Kidney glomerular epithelial cell (primary cell): Measurements from ENCODE around the gene EFL1.
"Not testable (repeated sequence)": the region's sequence is repeated elsewhere in the genome, so short reads cannot be mapped to it uniquely, and the experiment has no call there.

Experiments used
- DNase-seq: peaks from one replicate; lab custom pipeline; 2025; lab: John Stamatoyannopoulos, UW

Gene EFL1

DNA sequence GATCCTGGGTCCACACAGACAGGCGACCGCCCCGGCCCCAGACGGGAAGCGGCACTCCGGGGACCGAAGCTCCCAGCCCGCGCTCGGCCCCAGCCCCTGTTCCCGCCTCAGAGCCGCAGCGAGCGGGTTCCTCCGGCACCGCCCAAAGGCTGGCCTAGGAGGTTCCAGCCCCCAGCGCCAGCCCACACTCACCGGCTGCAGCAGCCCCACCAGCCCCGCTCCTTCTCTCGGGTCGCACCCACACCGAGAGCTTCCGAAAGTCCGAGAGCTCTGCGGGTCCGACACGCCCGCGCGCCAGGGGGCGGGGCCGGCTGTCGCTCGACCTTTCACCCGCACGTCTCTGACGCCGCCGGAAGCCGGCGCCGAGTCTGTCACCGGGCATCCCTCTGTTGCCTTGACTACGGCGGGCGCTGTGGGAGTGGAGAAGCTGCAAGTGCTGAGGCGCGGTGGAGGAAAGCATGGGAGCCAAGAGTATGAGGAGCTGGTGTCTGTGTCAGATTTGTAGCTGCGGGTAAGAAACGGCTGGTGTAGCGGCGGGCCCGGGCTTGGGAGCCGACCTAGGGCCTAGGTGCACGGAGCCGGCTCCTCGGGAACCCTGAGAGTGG lies at the start of gene EFL1, which contains the start of gene SAXO2:
EFL1 (minus strand) TSS at position 313 of the 605 bp plus-strand sequence. CDS start 956 bp downstream, outside the sequence.
SAXO2 (plus strand) TSS at position 397 of the 605 bp plus-strand sequence; CDS start at position 459, 62 bp downstream.
- DNase-seq = peak; percentile 80

DNA sequence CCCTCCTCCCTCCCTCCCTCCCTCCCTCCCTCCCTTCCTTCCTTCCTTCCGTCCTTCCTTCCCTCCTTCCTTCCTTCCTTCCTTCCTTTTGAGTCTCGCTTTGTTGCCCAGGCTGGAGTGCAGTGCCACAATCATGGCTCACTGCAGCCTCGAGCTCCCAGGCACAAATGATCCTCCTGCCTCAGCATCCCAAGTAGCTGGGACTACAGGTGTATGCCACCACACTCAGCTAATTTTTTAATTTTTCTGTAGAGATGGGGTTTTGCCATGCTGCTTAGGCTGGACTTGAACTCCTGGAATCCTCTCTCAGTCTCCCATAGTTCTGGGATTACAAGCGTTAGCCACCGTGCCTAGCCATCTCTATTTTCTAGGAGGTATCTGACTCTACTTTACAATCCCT lies 48.8 kb upstream of the EFL1 start:
- DNase-seq = not testable (repeated sequence)

DNA sequence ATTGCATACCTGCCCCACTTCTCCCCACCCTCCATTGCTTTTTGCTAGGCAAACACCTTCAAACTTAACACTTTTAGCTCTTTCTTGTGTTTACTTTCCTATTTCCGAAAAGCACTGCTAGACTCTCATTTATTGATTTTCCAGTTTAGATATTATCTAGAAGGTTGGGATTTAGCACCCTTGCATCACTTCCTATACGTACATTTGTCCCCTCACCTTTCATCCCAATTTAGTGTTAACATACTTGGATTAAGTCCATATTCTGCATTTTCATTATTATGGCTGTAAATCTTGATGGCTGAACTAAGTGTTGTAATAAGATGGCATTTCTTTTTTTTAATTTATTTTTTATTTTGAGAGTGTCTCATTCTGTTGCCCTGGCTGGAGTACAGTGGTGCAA lies 47.3 kb upstream of the EFL1 start:
- DNase-seq = no peak

DNA sequence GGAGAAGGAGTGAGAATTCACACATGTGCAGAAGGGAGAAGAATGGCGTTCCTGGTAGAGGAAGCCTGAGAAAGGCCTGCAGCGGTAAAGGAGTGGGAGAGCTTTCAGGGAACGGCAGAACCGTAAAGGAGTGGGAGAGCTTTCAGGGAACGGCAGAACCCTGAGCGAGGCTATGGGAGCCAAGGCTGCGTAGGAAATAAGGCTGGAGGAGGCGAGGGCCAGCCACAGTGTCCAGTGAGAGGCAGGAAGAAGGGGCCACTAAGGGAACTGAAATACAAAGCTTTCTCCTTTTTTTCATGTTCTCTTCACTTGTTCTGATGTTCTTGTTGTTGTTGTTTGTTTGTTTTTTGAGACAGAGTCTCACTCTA lies 45.2 kb upstream of the EFL1 start:
- DNase-seq = no peak

DNA sequence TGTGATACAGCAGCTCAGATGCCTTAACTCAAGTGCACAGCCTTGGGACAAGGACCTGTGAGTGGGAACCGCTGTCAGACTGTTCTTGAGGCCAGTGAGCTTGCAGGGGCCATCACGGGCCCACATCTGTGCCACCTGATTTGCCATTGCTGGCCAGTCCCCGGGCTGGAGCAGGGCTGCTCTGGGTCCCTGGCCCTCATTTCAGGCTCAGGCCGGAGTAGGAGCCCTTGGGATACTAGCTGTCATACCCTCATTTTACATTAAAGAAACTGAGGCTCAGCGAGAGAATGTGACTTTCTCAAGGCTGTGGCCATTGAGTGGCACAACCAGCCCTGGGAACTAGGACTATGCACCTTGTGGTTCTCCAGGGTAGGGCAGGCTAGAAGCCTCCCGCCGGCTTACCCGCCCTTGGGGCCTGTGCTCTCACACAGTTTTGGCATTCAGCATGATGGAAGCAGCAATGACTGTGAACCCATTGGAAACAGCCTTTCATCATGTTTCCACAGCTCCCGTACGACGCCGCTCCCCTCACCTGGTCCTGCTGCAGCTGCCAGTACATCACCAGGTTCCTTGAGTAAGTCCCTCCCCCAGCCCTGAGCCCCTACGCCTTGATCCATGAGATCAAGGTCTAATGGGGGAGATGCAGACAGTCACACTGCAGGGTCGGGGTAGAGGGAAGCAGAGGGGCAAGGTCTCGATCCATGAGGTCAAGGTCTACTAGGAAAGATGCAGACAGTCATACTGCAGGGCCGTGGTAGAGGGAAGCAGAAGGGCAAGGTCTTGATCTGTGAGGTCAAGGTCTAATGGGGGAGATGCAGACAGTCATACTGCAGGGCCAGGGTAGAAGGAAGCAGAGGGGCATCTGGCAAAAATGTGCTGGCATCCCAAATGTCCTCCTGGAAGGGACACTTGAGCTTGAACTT lies 44.5 kb upstream of the EFL1 start:
- no peak for DNase-seq

DNA sequence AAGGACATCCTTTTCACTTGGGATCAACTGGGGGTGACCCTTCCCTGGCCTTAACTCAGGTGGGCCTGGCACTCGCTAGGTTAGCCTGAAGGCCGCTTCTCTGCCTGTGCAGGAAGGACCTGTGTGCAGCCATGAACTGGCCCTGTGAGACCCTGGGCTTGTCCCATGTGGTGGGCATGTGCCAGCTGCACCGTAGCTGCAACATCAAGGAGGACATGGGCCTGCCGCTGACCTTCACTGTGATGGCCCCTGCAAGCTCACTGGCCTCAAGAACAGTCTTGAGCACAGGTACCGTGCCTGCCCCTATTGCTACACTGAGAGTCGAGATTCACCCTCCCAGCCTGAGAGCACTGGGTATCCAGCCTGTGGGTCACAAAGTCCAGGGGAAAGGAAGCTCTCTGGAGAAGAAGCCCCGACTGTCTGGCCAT lies 43.1 kb upstream of the EFL1 start:
- no peak for DNase-seq

DNA sequence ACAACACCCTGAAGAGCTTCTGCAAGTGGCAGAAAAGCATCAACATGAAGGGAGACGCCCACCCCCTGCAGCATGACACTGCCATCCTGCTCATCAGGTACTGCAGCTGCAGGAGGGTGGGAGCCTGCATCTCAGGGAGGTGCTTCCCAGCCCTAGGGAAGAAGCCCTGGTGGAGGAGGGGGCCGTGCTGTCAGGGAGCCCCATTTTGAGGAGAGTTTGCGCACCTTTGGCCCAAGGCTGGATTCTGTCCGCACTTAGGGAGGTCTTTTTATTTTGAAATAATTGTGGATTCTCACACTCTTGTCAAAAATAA lies 42.2 kb upstream of the EFL1 start:
- no peak for DNase-seq

DNA sequence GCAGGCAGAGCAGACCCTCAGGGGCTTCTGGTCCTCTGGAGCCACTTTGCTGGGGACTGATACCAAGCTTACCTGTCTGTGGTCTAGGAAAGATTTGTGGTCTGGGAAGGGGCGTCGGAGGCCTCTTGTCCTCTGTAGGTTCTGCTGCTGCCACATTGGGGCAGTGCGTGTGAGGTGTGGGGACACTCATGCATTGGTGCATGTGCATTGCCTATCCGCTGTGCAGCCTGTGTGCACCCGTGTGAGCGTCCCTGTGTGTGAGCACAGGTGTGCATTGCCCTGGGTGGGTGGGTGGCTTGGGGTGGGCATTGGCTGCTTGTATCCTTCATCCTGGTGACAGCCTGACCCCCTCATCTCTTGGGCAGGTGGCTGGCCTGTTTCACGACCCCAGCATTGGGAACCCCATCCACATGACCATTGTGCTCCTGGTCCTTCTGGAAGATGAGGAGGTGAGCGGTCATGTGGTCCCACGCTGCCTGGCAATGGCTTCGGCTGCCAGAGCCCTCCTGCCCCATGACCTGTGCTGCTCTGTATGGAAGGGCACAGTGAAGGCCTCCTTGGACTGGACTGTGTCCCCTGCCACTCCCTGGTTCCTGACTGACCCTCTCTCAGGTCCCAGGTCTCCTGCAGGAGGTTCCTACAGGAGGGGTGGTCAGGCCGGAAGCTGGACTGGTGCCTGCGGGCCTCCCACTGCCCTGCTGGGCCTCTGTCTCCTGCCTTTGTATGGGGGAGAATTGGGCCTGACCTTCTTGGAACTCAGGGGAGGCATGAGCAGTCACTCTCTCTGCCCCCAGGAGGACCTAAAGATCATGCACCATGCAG lies 41.6 kb upstream of the EFL1 start:
- DNase-seq = no peak

DNA sequence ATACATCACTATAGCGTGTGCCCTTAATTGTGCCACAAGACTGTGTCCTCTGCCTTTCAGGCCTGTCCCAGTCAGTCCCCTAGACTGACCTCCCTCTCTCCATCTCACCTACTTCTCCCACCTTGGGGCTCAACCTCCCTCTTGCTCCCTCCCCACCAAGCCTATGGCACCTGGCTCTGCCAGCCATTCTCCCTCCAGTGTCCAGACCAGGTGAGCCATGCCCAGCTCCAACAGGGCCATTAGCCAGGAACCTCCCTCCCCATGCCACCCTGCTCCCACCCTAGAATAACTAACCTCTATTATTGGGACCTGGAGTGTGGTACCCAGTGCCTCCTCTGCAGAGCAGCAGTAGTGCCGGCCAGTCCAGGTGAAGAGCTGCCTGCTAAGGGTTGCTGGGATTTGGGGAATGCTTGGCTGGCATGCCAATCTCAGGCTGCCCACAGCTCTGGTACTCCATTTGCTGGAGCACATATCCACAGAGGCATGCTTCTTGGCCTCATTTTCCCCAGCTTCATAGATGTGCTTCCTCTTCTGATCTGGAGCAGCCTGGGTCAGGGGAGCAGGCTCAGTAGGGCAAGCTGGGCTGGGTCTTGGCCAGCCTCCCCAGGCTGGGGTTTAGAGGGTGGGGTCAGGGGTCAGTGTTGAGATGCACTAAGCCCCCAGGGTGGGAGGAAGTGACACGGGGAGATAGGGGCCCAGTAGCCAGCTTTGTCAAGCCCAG lies 38.9 kb upstream of the EFL1 start:
- no peak for DNase-seq

DNA sequence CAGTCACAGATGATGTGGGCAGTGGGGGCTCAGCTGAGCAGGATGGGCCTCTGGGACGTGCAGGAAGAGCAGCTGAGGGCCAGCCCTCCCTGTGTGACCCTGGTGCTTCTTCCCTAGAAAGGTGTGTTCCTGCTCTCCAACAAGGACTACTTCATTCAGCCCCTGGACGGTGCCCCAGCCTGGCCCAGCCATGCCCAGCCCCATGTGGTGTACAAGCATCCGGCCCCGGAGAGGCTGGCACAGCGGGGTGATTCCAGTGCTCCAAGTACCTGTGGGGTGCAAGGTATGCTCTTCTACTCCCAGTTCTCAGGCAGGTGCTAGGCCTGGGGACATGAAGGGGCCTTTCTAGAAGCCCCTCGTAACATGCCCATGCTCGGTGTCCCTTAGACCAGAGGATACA lies 38.3 kb upstream of the EFL1 start:
- DNase-seq = no peak

DNA sequence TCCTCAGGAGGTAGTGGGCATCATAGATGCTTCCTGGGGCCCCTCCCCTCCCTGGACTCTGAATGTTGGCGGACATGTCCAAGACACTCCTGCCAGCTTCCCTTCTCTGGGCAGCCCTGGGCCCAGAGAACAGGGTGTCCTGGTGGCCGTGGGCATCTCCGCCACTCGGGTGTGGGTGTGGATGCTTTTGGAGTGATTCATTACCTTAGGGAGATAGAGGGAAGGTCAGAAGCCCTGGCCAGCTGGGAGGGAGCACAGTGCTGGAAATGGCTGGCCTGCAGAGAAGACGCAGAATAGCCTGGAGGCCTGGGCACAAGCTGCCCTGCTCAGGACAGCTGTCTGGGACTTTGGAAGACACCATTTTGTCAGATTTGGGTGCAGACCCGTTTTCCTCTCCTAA lies 37.8 kb upstream of the EFL1 start:
- DNase-seq = not testable (repeated sequence)

DNA sequence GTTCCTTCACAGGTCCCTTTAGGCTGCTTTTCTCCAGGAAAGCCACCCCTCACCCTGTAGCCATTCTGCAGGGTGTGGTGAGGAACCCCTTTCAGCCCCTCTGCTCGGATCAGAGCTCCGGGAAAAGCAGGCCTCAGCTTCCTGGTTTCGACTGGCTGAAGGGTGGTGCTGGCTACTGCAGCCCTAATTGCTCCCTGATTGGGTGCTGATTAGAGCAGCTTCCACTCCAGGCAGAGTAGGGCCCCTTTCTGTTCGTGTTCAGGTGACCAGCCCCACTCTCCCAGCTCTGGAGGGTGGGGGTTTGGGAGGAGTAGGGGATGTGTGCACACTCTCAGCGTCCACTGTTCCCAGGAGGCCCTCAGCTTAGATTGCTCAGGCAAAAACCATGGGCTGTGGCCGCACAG lies 37.0 kb upstream of the EFL1 start:
- not testable (repeated sequence) for DNase-seq

DNA sequence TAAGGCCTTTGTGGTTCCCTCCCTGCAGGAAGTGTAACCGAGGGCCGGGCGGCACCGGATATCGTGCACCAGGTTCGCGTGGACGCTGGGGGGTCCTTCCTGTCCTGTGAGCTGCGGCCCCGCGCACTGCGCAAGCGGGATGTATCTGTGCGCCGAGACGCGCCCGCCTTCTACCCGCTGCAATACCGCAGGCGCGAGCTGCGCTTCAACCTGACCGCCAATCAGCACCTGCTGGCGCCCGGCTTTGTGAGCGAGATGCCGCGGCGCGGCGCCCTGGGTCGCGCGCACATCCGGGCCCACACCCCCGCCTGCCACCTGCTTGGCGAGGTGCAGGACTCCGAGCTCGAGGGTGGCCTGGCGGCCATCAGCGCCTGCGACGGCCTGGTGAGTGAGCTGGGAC lies 36.0 kb upstream of the EFL1 start:
- DNase-seq = no peak

DNA sequence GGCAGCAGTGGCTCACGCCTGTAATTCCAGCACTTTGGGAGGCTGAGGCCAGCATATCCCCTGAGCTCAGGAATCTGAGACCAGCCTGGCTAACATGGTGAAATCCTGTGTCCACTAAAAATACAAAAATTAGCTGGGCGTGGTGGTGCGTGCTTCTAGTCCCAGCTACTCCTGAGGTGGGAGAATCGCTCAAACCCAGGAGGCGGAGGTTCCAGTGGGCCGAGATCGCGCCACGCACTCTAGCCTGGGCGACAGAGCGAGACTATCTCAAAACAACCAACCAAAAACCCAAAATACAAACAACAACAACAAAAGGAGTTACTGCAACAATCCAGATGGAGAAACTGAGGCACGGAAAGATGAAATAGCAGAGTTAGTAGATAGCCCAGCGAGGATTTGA lies 35.5 kb upstream of the EFL1 start:
- DNase-seq = no peak

DNA sequence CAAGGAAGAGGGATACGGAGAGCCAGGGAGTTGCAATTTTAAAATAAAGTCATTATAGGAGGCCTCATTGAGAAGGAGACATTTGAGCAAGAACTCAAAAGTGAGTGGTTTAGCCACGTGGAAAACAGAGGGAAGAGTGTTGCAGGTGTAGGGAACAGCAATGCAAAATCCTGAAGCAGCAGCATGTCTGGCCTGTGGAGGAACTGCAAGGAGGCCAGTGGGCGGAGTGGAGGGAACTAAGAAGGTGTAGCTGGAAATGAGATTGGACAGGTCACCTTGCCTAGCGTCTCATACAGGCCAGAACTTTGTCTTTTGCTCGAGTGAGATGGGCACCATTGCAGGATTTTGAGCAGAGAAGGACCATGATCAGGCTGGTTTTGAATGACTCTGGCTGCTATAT lies 35.0 kb upstream of the EFL1 start:
- DNase-seq = no peak

DNA sequence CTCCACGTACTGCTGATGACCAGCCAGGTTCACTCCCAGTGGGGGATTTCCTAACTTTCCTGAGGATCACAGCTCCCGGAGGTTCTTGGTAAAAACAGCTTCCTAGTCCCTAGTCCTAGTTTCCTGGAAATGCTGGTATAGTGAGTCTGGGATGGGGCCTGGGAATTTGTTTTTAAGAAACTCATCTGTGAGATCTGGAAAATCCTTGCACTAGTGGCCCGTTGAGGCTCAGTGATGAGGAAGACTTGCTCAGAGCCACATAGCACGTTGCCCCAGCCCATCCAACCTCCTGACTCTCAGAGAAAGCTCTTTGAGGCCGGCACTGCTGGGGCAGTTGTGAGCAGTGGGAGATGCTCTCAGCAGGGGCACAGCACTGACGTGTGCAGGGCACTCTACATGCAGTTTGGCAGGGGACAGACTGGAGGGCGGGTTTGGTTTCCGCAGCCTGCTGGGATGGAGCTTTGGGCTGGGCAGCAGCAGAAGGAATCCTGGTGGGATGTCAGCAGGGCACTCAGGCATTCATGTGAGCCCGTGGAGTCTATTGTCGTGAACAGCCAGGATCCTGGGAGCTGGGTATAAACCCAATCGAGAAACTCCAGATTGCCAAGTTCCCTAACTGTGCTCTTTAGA lies 31.6 kb upstream of the EFL1 start:
- no peak for DNase-seq

DNA sequence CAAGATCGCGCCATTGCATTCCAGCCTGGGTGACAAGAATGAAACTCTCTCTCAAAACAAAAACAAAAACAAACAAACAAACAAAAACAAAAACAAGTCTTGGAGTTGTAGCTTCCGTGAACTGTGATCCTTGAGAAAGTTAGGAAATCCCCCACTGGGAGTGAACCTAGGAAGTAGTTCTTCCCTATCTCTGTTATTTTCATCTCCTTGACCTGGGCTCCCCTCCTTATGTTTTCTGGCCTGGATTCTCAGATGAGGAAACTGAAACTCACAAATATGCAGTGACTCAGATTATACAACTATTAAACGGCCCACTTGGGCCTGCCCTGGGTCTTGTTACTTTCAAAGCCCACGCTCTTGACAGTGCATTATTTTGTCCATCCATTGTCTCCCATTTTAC lies 29.7 kb upstream of the EFL1 start:
- DNase-seq = no peak

DNA sequence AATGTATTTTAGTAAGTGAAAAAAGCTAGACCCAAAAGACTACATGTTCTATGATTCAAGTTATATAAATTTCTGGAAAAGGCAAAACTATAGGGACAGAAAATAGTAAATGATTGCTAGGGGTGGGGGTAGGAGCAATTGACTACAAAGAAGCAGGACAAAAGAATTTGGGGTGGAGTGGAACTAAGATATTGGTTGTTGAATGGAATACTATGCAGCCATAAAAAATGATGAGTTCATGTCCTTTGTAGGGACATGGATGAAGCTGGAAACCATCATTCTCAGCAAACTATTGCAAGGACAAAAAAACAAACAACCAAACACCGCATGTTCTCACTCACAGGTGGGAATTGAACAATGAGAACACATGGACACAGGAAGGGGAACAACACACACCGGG lies 25.7 kb upstream of the EFL1 start:
- not testable (repeated sequence) for DNase-seq

DNA sequence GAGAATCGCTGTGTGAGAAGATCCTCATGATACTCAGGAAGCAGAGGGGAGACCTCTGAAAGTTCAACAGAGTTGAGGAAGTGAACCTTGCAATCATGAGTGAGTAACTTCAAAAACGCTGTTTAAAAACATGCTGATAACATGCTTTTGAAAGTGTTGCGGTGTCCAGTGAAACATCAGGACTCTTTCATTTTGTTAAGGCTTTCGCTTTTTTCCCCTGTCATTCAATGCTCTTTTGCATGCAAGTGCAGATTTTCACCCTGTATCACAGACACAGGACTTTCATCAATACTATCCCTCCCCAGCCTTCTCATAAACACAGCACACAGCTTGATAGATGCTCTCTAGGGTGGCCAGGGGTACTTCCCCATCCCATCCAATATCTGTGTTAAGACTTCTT lies 23.9 kb upstream of the EFL1 start:
- not testable (repeated sequence) for DNase-seq

DNA sequence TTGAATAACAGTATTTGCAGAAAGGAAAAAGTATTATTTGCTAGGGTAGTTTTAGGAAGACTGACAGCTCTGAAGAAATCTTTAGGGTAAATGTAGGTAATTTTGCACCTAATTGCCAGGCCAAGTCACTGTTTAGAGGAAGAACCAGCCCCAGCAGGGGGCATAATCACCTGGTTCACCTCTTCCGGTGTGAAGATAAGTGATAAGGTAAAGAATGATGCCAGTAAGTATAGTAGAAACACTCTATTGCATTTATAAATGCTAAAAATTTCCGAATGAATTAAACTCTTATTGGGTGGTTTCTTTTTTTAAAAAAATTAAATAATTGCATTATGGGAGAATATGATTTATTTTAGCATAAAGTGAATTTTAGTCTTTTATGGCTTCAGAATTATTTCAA lies 21.8 kb upstream of the EFL1 start:
- DNase-seq = not testable (repeated sequence)

DNA sequence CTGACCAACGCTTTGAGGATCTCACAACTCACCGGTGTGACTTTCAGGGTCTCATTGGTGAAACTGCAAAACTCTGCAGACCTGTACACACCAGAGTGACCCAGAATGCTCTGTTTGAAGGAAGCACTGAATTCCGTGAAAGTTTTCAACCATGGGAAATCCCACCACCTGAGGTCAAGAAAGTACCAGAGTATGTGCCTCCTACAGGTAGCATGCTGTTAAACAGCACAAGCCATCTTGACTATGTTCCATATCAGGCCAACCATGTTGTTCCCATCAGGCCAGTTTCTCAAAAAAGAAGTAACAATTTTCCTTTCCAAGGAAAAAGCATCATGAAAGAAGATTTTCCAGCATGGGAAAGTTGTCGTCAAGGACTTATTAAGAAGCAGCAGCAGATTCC lies 19.9 kb upstream of the EFL1 start:
- not testable (repeated sequence) for DNase-seq

DNA sequence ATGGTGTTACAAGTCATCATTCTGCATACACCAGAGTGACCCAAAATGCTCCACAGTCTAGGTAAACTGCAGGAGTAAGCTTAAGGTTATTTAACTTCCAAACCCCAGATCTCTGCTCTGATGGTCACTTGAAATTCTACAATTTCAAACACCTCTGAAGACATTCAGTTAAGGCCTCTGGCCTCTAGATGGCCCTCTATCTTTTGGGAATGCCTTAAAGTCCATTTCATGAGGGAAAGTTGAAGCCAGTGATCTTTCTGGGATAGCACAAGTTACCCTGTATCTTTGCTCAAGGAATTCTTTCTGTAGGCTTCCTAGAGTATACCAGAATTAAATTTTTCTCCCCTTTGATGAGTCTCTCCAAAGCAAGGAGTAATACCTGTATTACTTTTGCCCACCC lies 18.7 kb upstream of the EFL1 start:
- DNase-seq = not testable (repeated sequence)
